GM12878 (cell line): ENCODE data around the gene U2AF2. TPM values are rescaled to one million over a fixed set of nuclear protein-coding genes. Genes with fewer than 3 reads are reported as not detected.

Experiments
- CREB1 ChIP-seq: IDR thresholded peaks from 2 replicates; pipeline ENCODE4 v1.6.1; 2012; ENCODE audit warnings: low read depth, mild to moderate bottlenecking, inconsistent platforms
- NBN ChIP-seq: fragments of 450-650 bp; IDR thresholded peaks from 2 replicates; pipeline ENCODE4 v1.6.1; 2016
- NFYB ChIP-seq: IDR thresholded peaks from 2 replicates; pipeline ENCODE4 v1.6.1; 2011; ENCODE audit warnings: low read depth, mild to moderate bottlenecking, low read length, improper control_type of control experiment, moderate library complexity; ENCODE audit not compliant: insufficient read depth
- RFX5 ChIP-seq: IDR thresholded peaks from 2 replicates; pipeline ENCODE4 v1.6.1; 2011; ENCODE audit warnings: low read depth, low read length, improper control_type of control experiment
- SIN3A ChIP-seq: IDR thresholded peaks from 2 replicates; pipeline ENCODE4 v1.6.1; 2012; ENCODE audit warnings: low read depth, low read length, improper control_type of control experiment
- polyA plus RNA-seq, 11 experiments: library from polyadenylated mRNA; depleted of rRNA in 4 of 11; unstranded in 6 of 11; stranded (reverse) in 5 of 11; fragments of >200 nt; fragmentation: Nextera tagmentation in 4 of 11; fragmentation: Illumina TruSeq in 1 of 11; extraction: Ambion mirVana in 4 of 11; extraction: Trizol in 1 of 11; gene quantifications; 1 replicate in 1 of 11; 2 replicates in 10 of 11; pipeline versions ENCODE4 v1.2.1 to v1.2.3, GENCODE V29; 2011 to 2016; ENCODE audit warnings: inconsistent platforms in 2 of 11, missing spikeins in 2 of 11, low read depth in 1 of 11
- total RNA-seq, 4 experiments: library from RNA; depleted of rRNA in 3 of 4; stranded (reverse); fragments of >200 nt in 3 of 4; fragmentation: Illumina TruSeq in 1 of 4; extraction: Trizol in 1 of 4; gene quantifications; 2 replicates each; pipeline versions ENCODE4 v1.2.1 to v1.2.3, GENCODE V29; 2013 to 2021
- TF ChIP-seq, protein P1 (sequence below): fragments of 450-650 bp; IDR thresholded peaks from 2 replicates; pipeline ENCODE4 v1.6.1; 2017; ENCODE audit warnings: mild to moderate bottlenecking
- TF ChIP-seq, protein P2 (sequence below): IDR thresholded peaks from 2 replicates; pipeline ENCODE4 v1.6.1; 2011; ENCODE audit warnings: low read depth, mild to moderate bottlenecking, low read length, moderate library complexity, borderline replicate concordance; ENCODE audit errors: extremely low read depth
- TF ChIP-seq, protein P3 (sequence below): fragments of 450-650 bp; IDR thresholded peaks from 2 replicates; pipeline ENCODE4 v1.6.1; 2017; ENCODE audit warnings: mild to moderate bottlenecking, low read depth, inconsistent platforms; ENCODE audit not compliant: poor library complexity, severe bottlenecking
- TF ChIP-seq, protein P4 (sequence below): IDR thresholded peaks from 2 replicates; pipeline ENCODE4 v1.6.1; 2012; ENCODE audit warnings: low read length, inconsistent platforms

The U2AF2 gene
- total and polyA plus RNA-seq, 10 of the 15 experiments (the other 5 are each of a cell fraction or from before 2014, with no cell fraction given), result 3.0 to 338 (median 130) TPM

DNA sequence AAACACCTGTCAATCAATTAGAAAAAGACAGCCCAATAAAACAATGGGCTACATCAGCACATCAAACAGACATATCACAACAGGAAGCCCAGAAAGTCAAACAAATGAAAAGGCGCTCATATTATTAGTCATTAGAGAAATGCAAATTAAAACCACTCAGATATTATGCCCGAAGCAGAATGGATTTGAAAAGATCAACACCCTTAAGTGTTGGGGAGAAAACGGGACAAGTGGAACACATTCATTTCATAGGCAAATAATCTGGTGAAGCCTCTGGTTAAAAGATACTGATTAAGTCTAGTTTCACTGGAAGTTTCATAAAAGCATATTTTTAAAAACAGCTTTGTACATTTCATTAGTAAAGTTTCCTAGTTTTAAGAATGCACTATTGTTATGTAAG, 66.0 kb downstream of the U2AF2 start (continued):
- TF ChIP-seq, protein P1, sequence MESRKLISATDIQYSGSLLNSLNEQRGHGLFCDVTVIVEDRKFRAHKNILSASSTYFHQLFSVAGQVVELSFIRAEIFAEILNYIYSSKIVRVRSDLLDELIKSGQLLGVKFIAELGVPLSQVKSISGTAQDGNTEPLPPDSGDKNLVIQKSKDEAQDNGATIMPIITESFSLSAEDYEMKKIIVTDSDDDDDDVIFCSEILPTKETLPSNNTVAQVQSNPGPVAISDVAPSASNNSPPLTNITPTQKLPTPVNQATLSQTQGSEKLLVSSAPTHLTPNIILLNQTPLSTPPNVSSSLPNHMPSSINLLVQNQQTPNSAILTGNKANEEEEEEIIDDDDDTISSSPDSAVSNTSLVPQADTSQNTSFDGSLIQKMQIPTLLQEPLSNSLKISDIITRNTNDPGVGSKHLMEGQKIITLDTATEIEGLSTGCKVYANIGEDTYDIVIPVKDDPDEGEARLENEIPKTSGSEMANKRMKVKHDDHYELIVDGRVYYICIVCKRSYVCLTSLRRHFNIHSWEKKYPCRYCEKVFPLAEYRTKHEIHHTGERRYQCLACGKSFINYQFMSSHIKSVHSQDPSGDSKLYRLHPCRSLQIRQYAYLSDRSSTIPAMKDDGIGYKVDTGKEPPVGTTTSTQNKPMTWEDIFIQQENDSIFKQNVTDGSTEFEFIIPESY, result no peak
- TF ChIP-seq, protein P2, sequence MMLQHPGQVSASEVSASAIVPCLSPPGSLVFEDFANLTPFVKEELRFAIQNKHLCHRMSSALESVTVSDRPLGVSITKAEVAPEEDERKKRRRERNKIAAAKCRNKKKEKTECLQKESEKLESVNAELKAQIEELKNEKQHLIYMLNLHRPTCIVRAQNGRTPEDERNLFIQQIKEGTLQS, result no peak
- TF ChIP-seq RFX5 (no peak), NFYB (no peak), CREB1 (no peak), SIN3A (no peak), NBN (no peak)
- TF ChIP-seq, protein P3, sequence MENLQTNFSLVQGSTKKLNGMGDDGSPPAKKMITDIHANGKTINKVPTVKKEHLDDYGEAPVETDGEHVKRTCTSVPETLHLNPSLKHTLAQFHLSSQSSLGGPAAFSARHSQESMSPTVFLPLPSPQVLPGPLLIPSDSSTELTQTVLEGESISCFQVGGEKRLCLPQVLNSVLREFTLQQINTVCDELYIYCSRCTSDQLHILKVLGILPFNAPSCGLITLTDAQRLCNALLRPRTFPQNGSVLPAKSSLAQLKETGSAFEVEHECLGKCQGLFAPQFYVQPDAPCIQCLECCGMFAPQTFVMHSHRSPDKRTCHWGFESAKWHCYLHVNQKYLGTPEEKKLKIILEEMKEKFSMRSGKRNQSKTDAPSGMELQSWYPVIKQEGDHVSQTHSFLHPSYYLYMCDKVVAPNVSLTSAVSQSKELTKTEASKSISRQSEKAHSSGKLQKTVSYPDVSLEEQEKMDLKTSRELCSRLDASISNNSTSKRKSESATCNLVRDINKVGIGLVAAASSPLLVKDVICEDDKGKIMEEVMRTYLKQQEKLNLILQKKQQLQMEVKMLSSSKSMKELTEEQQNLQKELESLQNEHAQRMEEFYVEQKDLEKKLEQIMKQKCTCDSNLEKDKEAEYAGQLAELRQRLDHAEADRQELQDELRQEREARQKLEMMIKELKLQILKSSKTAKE, result no peak
- TF ChIP-seq, protein P4, sequence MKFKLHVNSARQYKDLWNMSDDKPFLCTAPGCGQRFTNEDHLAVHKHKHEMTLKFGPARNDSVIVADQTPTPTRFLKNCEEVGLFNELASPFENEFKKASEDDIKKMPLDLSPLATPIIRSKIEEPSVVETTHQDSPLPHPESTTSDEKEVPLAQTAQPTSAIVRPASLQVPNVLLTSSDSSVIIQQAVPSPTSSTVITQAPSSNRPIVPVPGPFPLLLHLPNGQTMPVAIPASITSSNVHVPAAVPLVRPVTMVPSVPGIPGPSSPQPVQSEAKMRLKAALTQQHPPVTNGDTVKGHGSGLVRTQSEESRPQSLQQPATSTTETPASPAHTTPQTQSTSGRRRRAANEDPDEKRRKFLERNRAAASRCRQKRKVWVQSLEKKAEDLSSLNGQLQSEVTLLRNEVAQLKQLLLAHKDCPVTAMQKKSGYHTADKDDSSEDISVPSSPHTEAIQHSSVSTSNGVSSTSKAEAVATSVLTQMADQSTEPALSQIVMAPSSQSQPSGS, result no peak
- TF ChIP-seq, all 136 proteins: peak for 0
